ENCODE measurements around the gene SIGLEC6. TPM values are rescaled to one million over a fixed set of nuclear protein-coding genes. Genes with fewer than 3 reads are reported as not detected.

Gene SIGLEC6
- polyA plus RNA-seq, 1 donor, result not detected

DNA sequence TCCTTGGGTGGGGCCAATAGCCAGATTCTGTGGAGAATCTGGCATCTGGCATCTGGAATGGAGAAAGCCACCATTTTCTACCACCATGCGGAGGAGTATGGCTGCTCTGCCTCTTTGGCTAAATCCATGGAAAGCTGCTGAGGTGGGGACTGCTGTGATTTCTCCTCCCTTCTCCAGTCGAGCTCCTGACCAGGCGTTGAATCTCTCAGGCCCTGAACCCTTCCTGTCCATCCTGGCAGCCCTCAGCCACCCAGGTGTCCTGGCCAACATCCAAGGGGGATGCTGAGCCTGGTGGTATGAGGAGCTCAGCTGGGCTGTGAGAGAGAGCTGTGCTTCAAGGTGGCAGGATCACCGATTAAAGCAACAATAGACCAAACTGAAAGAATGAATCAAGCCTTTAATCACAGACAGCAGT, 17.4 kb upstream of the SIGLEC6 start:
- no peak for DNase-seq

DNA sequence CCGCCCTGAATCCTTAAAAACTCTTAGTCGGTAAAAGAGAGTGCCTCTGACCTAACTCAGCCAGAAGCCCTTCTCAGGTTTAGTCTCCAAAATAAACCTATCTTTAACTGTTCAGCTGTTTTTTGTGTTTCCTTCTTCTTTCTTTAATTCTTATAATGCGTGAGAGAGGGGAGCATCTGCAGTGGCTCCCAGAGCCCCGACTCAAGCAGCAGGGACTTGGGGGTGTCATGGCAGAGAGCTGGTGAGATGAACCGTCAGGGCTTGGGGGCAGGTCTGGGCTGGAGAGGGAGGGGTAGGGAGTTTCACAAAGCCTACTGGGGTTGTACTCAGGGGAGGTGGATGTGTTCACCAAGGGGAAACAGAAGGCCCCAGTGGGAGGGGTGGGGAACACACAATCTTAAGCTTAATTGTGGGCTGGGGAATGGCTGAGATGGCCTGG, 16.8 kb upstream of the SIGLEC6 start:
- no peak for DNase-seq

DNA sequence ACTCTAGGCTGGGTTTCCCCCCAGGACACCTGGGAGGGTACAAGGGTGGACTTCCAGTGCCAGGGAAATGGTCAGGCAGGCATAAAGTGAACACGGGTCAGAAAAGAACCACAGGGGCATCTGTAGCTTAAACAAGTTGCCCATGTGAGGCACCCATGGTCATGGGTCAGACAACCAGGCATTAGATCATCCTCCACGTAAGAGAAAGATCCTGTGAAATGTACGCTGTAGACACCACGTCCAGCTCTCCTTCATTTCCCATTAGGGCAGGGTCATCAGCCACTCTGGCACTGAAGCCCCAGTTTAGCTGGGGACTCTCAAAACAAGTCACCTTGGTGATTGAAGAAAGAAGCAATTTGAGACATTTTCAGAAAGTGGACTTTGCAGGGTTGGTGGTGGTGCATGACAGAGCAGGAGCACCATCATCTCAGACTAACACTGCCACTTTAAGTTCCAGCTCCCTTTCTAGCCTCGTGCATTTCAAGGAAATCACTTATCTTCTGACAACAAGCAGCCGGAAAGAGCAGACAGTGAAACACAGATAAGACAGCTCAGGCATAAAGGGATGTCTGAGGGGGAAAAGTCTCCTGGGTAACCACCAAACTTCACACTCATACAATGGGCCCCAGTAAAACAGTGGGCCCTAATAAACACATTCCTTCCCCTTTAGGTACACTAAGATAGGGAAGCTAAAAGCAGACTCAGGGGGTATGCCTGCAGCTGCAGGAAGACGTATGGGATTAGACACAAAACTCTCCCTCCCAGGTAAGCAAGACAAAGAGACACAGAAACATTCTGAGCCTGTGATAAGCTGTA, 16.1 kb upstream of the SIGLEC6 start:
- no peak for DNase-seq

DNA sequence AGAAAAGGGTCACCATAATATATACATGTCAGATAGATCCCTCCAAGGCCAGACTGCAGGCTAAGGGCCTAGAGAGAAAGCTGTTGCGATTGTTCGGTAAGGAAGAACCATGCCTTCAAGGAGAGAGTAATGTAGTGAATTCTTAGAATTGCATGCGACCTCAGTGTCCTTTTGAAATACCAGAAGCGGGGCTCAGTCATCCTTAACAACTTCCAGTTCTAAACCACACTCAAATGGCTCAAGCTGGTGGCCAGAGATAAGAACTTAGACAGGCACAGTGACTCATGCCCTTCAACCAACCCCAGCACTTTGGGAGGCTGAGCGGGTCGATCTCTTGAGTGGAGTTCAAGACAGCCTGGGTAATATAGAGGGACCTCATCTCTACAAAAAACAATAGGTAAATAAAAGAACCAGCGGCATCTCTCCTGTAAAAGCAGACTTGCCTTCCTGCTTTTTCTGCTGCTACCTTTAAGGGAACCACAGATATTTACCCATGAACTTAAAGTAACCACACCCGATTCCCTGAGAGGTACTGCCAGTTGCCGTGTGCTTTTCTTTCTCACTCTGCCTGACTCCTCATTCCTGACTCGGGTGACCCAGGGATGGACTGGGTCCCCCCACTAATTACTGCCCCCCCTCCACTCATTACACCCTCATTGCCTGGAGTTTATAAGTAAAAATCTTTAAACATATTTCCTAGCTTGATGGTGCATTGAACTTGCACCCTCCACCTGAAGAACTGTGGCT, 15.4 kb upstream of the SIGLEC6 start:
- DNase-seq, result no peak

DNA sequence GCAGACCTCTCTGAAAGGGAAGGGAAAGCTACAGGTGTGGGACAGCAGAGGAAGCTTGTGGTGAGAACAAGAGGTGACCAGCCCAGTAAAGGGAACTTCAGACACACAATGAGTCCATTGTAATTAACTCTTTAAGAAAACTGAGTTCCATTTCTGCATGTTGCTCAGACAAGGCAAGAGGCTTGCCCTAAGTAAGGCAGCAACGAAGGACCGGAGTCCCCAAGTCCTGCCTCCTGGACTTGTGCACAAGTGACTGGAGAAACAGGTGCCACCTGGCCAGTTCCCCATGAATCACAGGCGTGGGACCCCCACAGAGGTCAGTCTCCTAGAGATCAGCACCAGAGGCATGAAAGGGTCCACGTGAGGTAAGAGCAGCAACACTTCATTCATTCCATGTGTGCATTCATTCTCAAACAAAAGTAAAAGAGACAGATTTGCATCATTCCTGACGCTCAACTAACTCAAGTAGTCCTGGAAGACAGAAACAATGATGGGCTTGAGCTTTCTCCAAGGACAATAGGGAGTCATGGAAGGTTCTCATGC, 14.7 kb upstream of the SIGLEC6 start:
- no peak for DNase-seq

DNA sequence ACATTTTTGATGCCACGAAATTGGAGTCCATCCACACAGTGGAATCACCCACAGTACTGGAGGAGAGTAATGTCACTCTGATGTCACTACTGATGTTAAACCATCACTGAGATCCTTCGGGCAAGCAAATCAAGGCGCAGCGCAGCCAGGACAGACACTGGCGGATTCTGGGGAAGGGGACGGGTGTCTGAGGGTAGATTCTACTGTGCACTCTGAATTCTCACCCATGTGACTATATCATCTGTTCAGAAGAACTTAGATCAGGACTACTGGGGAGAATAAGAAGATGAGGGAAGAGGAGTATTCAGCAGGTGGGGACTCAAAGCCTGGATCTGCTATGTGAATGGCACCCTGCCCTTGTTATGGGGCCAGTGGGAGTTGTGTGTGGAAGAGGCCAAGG, 12.6 kb upstream of the SIGLEC6 start:
- no peak for DNase-seq

DNA sequence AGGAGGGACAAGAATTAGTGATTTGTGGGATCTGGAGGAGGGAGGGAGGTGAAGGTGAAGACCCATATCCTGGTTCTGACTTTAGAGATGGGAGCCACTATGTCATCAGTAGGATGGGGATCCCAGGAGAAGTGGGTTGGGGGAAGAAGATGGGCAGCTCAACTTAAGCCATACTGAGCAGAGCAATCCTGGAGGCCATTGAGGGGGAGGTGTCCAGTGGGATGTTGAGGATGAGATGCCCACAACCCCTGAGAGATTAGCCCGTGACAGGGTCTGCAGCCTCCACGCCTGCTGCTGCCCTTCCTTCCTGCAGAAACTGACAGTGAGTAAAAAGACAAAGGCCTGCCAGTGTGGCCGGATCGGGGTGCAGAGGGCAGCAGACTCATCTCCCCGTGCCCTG, 11.2 kb upstream of the SIGLEC6 start:
- DNase-seq, result no peak

DNA sequence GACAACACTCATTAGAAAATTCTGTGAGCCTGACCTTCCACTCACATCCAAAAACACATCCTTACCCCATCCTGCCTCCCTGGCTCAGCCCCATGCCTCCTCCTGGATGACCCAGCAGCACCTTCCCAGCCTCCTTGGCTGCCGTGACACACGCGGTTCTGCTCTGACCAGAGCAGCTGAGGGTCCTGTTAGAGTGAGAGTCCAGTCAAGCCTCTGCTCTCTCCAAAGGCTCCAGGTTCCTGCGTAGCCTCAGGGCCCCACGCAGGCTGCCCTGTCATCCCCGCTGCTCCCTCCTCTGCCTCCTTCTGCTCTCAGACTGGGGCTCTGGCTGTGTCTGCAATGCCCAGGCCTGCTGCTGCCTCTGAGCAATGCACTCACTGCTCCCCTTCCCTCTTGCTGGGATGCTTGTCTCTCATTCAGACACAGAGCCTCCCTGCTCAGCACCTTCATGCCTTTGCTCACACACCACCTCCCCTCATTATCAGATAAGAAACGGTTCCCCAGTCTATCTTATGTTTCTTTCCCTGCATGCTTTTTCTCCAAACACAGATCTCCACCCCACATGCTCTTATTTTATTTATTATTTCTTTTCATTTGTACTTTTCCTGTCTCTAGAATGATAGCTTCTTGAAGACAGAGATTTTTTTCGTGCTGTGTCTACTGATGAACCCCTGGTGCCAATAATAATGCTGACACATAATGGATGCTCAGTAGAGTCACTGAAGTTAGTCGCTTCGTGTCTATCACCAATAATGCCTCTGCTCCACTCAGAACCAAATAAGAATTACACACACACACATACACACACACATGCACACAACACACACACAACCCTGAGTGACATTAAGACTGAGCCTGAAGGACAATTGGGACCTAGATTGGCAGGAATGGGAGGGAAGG, 10.2 kb upstream of the SIGLEC6 start:
- no peak for DNase-seq

DNA sequence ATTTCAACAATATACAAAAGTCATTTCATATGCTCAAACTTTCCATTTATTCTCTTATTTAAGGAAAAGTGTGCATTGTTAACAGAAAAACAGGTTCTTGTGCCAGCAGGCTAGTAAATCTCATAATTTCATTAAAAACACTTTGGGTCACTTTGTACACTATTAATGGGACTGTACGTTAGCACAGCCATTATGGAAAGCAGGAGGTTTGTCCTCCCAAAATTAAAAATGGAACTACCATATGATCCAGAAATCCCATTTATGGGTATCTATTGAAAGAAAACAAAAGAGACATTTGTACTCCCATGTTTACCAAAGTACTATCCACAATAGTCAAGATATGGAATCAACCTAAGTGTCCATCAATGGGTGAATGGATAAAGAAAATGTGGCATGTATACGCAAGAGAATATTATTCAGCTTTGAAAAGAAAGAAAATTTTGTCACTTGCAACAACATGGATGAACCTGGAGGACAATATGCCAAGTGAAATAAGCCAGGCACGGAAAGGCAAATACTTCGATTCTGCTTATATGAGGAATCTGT, 8.4 kb upstream of the SIGLEC6 start:
- no peak for DNase-seq

DNA sequence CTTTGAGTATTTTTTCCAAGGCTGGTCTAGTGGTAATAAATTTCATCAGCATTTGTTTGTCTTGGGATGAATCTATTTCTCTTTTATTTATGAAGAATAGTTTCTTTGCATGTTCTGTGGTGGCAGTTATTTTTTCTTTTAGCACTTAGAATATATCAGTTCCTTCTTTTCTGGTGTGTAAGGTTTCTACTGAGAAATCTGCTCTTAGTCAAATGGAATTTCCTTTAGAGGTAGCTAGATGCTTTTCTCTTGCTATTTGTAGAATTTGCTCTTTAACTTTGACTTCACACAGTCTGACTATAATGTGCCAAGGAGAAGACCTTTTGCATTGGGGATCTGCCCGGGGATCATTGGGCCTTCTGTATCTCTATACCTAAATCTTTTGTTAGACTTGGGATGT, 4.1 kb upstream of the SIGLEC6 start:
- no peak for DNase-seq

DNA sequence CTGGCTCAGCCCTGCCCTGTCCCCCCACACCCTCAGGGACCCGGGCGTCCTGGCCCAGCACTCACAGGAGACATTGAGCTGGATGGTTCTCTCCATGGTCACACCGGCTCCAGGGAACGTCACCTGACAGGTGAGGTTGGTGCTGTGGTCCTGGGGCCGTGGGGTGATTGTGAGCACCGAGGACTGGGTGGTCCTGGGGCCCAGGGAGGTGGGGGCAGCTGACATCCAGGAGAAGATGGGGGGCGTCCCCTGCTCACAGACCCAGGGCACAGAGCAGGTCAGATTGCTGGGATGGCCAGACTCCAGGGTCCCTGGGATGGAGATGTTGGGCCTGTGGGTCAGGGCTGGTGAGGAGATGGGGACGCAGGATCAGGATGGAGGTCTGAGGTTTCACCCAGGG, 854 bp downstream of the SIGLEC6 start:
- no peak for DNase-seq

DNA sequence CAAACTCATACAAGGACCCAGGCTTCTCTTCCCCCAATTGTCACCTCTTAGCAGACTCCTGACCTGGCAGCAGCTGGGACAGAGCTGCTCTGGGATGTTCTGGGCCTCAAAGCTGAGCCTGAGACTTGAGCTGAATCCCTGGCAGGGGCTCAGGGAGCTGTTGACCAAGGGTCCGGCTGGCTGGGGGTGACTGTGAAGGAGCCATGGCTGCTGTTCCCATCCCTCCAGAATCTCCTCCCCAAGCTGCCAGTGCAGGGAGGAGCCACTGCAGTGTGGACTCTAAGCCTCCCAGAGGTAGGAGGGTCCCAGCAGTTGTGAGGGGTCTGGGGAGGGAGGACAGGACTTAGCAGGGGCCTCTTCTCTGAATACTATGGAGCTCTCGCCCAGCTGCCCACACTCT, 2.2 kb downstream of the SIGLEC6 start:
- DNase-seq, result no peak

DNA sequence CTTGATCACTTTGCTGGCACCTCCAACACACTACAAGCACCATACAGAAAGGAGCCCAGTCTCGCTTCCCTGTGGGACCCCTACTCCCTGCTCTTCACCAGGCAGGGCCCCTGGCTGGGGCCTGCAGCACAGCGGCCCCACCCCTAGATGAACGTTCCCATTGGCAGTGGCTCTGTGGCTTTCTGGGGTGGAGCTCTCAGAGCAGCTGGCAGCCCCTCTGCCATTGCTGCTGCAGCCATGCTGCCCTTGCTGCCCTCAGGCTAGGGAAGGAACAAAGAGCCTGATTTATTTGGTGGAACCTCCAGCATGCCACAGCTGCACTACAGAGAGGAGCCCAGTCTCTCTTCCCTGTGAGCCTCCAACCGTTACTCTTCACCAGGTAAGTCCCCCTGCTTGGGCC, 5.8 kb downstream of the SIGLEC6 start:
- DNase-seq, result peak; percentile 1

DNA sequence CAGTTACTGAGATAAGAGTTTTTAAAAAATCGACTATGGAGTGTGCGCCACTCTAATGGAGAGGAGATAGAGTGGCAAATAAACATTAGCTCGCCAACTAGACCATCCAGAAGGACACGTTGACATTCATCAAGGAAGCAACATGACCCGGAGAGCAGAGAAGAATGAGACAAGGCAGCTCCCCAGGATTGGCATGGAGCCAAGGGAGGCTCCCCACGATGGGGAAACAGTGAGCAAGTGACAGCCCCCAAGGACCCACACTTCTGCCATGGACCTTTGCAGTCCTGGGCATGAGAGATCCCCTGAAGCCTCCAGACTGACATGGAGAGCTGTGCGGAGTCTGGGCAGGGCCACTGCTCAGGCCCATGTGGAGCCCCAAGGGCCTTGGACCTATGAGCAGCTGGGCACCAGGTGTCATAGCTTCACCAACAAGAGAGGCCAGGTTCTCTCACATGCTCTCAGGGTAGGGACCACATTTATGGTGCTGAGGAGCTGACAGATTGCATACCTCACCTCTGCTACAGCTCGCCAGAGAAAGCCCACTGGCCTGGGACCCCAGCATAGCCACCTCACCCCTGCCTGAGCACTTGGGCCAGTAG, 6.7 kb downstream of the SIGLEC6 start:
- DNase-seq, result no peak

DNA sequence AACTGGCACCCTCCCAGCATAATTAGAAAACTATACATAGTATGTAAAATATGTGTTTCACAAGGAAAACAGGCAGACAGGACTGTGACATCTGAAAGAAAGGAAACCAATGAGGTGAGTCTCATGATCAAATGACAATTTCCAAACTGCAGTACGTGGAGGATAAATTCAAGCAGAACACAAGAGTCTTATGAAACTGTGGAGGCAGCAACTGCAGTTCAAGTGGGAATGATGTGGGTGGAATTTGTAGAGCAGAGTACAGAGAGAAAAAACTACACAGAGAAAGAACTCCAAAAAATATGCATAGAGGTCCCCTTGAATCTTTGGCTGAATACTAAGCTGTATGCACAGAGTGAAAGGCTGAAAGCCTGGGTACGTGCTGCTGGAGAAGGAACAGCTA, 9.7 kb downstream of the SIGLEC6 start:
- DNase-seq, result no peak

DNA sequence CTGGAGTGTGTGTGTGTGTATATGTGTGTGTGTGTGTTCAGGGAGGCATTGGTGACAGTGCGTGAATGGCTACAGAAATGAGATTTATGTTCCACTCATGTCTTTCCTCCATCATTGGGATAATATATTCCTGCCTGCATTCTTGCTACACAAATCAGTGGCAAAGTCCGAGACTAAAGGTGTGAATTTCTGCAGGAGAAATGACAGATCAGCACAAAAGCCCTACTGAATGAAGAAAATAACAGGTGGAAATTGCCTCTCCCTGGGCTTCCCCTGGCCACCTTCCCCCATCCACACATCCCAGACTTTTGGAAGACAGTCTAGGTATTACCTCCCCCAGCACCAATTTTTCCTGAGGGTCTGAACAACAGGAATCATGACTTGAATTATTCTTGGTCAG, 10.1 kb downstream of the SIGLEC6 start:
- no peak for DNase-seq

DNA sequence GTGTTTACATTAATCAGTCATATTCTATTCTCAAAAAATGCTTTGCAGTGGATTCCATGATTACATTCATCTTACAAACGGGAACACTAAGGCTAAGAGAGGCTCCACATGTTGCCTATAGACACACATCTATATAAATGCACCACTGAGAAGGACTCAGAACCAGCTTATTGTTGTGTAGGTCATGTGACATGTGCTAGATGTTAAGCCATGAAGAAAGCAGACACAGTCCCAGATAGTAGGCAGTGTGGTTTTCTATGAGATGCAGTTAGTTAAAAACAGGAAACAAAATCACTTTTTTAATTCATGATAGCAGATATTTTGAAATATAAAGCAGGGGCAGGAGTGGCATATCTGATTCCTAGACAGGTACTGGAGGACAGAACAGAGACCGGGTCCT, 10.7 kb downstream of the SIGLEC6 start:
- DNase-seq, result no peak

DNA sequence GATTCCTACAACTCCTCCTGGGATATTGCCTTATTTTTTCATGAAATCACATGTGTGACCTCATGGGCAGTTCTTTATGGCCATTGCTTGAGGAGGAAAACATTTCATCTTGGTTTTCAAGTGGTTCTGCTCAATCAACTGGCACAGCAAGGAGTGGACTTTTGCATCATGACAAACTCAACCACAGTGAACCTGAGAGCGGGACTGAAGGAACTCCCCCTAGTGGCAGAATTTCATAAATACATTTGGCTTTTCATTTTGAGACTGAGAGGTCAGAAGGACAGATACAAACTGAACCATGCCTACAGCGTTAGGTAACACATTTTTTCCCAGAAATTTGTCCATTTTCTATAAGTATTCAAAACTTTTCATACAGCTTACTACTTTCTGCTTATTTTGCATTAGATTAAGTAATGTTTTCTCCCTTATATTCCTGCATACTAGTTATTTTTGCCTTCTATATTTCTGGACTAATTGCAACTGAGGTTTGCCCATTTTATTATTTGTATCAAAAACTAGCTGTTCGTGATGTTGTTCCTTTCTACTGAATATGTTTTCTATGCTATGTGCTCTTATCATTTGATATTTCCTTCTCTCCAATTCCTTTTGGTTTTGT, 16.5 kb downstream of the SIGLEC6 start:
- peak; percentile 31 for DNase-seq

DNA sequence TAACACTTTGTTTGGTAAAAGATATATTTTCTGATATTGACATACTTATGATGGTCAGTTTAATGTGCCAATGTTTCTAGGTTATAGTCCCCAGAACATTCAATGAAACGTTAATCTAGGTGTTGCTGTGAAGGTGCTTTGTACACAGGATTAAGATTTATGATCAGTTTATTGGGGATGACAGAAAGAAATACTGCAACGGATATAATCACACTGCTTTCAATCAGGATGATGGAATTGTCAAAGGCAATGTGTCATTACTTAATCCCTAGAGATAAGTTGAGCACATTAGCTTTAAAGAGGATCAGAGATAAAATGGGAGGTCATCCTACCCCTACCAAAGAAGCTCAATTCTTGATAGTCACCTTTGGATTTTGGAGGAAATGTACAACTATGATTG, 17.5 kb downstream of the SIGLEC6 start:
- no peak for DNase-seq

DNA sequence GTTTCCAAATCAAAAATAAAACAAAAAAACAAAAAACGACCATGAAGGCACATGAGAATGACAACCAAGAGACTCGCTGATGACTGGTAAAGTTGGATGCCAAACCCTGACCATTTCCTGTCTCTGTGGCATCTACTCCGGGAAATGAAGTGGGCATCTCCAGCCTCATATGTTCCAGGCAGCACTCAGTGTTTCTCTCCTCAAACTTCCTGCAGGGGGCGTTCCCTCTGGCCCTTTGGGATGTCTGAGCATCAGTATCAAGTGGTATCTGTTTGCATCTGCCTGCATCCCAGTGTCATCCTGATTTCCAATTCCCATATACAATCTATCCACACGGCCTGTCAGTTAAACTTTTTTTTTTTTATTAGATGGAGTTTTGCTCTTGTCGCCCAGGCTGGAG, 20.1 kb downstream of the SIGLEC6 start:
- DNase-seq, result no peak

Measured in left kidney (tissue), 2 donors.